HG02798 (cell line): ENCODE measurements around the gene ABCC6.

Source experiments
- ATAC-seq: cut with Tn5 transposase; IDR thresholded peaks from one replicate; pipeline ENCODE4 v1.9.1; 2021; ENCODE audit warnings: mild to moderate bottlenecking; ENCODE audit not compliant: unreplicated experiment, poor library complexity

The ABCC6 gene

DNA sequence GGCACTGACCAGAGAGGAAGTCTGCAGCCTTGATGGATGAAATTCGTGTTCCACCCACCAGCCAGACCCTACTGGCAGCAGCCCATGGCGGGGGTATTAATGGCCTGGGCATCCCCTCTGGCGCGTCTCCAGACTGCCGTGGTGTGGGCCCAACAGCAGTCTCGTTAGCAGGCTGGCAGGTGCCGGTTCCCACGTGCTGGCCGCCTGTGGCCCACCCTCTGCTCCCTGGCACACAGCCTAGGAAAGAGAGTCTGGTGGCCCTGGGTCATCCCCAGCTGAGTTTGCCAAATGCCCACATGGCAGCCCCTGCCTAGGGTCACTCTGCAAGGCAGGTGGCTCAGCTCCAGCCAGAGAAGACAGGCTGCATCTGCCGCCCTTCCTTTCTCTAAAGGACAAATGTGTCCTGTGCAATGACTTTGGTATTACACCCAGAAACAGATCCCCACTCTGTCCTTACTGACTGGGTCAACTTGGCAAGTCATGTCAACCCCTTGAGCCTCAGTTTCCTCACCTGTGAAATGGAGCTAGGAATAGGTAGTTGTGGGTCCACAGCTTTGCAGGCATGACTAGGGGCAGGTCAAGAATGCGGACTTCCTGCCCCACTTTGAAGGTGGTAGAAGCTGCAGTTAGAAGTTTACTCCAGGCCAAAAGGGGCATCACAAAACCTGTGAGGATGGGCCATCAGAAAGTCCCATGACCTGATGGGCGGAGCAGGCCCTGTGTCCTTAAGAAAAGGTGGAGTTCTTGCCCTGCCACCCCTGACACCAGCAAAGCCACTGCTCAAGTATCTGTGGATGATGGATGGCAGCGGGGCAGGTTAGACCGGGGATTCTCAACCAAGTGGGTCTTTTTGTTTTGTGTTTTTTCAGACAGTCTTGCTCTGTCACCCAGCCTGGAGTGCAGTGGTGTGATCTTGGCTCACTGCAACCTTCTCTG, 76.6 kb downstream of the ABCC6 start:
- ATAC-seq, result no peak

DNA sequence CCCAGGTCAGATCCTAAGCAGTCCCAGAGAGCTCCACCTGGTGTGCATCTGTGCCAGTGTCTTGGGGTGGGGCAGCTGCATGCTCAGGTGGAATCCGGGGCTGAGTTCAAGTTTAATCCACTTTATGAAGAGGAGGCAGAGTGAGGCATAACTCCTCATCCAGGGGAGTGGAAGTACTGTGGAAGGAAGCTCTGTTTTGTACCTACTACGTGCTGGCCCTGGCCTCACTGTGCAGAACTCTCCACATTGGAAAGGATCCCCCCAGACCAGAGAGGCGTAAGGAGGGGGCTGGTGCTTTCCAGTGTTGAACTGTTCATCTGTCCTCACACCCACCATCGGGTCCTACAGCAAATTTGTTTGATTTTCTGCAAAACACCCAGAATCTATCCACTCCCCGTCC, 78.0 kb downstream of the ABCC6 start:
- no peak for ATAC-seq

DNA sequence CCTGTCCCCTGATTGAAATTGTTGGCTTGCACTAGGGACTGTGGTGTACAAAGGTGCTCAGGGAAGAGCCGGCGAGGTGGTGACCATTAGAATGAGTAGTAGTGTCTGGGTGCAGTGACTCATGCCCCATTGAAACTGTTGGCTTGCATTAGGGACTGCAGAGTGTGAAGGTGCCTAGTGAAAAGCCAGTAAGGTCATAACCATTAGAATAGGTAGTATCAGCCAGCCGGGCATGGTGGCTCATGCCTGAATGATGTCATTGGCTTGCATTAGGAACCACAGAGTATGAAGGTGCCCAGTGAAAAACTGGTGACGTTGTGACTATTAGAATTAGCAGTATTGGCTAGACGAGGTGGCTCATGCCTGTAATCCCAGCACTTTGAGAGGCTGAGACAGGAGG, 78.9 kb downstream of the ABCC6 start:
- ATAC-seq, result no peak

DNA sequence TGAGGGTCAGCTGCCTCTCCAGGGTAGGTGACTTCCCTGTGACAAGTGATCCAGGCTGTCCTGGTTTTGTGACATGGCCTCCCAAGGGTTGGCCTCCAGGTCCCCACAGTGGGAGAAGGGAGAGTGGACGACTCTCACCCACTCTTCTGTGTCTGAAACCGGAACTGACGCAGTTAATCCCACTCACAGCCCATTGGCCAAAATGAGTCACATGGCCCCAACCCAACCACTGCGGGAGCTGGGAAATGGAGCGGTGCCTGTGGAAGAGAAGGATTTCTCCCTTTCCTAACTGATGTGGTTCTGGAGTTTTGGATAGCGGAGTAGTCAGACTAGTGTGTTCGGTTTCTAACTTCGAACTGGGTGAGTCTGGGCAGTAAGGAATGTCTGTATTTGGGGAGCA, 79.4 kb downstream of the ABCC6 start:
- no peak for ATAC-seq

DNA sequence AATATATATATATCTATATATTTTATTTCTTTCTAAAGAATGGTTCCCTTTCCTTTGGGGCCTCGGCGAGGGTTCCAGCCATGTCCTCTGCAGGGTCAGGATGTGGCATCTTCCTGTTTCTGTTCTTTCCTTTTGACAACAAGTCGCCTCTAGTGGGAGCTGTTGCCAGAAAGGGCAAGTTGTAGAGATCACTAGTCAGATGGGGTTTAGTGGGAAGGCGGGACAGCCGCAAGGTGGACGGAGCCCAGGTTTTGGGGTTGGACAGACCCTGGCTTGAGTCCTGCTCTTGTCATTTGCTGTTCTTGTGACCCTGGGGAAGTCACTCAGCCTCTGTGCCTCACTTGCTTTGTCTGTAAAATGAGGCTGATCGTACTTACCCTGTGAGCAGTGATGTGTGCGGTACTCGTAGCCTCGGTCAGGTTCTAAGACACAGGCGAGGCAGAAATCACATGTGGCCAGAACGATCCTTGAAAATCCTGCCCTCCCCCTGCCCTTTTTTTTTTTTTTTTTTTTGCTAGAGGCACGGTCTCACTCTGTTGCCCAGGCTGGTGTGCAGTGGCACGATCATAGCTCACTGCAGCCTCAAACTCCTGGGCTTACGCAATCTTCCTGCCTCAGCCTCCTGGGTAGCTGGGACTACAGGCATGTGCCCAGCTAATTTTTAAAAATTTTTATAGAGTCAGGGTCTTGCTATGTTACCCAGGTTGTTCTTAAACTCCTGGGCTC, 80.1 kb downstream of the ABCC6 start:
- ATAC-seq, result no peak

DNA sequence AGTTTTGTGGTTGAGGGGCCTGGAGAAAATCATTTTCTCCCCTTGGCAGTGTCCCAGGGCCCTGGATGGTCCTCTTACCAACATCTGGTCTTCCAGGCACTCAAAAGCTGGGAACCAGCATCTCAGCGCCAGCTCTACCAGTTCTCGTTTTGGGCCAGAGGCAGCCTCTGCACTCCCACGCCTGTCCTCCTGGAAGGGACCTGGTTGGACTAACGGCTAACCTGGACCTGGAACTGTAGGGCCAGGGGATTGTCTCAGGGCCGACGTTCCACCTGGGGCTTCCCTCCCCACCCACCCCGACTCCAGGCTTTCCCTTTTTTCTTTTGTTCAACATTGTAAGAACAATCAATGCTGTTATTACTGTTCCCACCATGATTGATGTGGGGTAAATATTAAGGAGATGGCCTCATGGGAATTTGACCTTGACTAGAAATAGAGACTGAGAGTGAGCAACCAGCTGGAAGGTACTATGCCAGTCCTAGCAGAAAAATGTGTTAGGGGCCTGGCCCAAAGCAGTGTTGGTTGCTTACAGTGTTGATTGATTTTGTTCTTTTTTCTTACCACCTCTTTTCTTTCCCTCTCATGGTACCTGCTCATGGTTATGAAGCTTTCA, 81.4 kb downstream of the ABCC6 start:
- ATAC-seq, result no peak

DNA sequence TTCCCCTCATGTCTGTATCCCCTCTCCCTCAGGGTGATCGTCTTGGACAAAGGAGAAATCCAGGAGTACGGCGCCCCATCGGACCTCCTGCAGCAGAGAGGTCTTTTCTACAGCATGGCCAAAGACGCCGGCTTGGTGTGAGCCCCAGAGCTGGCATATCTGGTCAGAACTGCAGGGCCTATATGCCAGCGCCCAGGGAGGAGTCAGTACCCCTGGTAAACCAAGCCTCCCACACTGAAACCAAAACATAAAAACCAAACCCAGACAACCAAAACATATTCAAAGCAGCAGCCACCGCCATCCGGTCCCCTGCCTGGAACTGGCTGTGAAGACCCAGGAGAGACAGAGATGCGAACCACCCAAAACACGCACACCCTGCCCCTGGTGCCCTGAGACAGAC, 82.2 kb downstream of the ABCC6 start:
- no peak for ATAC-seq

DNA sequence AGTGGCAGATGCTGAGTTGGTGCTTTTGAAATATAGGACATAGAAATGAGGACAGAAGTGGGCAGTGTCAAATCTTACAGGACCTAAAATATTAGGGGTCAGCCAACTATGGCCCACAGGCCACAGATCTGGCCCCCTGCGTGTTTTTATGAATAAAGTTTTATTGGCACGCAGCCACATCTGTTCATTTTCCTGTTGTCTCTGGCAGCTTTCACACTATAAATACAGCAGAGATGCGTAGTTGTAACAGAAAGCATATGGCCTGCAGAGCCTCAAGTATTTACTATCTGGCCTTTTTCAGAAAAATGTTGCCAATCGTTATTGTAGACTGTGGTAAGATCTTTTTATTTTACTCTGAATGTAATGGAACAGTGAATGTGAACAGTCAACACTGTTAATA, 82.8 kb downstream of the ABCC6 start:
- no peak for ATAC-seq

DNA sequence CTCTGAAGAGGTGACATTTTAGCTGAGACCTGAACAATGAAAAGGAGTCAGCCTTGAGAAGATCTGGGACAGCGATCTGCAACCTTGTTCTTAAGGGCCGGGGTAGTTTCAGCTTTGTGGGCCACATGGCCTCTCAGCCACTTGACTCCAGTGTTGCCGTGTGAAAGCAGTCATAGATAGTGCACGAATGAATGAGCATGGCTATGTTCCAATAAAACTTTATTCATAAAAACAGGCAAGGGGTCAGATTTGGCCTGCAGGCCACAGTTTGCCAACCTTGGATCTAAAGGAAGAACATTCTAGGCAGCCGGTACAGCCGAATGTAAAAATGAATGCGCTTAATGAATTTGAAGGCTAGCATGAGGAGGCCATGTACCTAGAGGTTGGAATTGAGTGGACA, 83.5 kb downstream of the ABCC6 start:
- ATAC-seq, result no peak

DNA sequence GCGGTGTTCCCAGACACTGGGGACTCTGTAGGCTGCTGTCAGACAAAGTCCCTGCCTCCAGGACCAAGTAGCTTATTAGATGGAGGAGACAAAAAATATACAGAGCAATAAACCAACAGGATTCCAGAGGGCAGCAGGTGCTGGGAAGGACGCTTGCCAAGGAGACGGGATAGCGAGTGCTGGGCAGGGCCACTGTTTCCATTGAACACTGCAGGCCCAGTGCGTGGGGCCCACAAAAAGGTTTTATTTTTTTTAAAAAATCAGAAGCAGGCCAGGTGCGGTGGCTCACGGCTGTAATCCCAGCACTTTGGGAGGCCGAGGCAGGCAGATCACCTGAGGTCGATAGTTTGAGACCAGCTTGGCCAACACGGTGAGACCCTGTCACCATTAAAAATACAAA, 84.2 kb downstream of the ABCC6 start:
- ATAC-seq, result no peak

DNA sequence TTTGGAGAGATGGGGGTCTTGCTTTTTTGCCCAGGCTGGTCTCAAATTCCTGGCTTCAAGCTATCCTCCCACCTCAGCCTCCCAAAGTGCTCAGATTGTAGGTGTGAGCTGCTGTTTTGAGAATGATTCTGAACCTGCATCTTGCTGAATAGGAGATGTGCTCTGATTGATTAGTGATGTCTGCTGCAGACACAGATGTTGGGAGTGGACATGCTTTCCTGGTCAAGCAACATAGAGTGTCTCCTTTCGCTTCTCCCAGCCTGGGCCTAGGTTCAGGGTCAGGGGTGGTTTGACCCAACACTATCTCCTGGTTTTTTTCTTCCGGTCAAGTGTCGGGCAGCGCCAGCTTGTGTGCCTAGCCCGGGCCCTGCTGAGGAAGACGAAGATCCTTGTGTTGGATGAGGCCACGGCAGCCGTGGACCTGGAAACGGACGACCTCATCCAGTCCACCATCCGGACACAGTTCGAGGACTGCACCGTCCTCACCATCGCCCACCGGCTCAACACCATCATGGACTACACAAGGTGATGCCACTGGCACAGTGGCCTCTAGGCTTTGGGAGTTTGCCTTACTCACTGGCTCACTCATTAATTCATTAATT, 85.2 kb downstream of the ABCC6 start:
- no peak for ATAC-seq

DNA sequence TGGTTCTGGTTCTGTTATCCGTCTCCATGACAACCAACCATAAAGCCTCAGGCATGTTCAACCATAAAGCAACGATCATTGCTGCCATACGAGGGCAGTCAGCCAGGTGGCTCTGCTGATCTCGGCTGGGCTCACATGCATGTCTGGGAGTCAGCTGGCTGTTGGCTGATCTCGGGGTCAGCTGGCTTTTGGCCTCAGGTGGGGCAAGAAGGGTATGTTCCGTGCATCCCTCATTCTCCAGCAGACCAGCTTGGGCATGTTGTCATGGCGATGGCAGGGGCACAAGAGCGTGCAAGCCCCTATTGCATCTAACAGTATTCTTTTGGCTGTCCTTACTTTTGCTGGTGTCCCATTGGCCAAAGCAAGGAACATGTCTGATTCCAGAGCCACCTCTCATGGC, 86.2 kb downstream of the ABCC6 start:
- ATAC-seq, result no peak

DNA sequence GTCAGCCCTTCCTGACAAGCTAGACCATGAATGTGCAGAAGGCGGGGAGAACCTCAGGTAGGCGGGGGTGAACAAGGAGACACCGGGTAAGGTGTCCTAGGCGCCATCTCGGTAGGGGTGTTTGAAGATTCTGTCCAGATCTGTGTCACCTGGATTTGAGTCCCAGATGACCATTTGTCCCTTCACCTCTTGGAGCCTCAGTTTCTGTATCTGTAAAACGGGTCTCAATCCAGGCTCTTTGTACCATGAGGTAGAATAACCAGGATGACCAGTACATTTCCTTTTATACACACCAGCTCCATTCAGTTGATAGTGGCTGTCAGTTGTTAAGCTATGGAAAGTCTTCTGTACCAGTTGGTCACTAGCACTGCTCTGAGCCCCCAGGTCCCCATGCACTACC, 86.7 kb downstream of the ABCC6 start:
- no peak for ATAC-seq

DNA sequence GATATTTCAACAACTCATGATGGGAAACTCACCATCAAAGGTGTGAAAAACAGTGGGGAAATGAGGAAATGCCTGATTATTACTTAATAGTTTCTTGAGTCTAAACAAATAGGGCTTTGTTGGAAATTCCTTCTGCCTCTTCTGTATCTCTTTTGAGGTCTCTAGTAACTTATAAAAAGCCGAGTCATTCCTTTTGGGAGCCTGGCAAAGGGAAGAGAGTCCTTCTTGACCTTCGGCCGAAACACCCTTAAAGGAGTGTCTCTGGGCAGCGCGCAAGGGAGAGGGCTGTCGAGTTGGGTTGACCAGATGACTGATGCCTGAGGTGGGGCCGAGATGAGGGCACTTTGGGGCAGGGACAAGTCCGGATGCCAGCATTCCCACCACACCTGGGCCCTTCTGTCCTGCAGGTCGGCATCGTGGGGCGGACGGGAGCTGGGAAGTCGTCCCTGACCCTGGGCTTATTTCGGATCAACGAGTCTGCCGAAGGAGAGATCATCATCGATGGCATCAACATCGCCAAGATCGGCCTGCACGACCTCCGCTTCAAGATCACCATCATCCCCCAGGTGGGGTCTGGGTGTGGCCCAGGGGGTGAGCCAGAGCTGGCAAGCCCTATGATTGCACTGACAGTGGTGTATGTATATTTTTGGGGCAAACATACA, 89.2 kb downstream of the ABCC6 start:
- ATAC-seq, result no peak

DNA sequence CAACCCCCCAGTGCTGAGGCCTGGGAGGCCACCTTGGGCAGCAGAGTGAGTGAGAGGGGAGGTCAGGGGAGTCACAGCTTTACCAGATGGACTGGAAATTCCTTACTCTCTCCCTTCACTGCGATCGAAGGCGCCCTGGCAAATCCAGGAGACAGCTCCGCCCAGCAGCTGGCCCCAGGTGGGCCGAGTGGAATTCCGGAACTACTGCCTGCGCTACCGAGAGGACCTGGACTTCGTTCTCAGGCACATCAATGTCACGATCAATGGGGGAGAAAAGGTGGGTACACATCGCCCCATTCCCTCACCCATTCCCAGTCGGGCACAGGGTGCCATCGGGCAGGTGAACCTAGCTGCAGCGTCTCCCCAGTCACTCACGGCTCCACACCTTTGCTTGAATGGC, 91.6 kb downstream of the ABCC6 start:
- ATAC-seq, result no peak

DNA sequence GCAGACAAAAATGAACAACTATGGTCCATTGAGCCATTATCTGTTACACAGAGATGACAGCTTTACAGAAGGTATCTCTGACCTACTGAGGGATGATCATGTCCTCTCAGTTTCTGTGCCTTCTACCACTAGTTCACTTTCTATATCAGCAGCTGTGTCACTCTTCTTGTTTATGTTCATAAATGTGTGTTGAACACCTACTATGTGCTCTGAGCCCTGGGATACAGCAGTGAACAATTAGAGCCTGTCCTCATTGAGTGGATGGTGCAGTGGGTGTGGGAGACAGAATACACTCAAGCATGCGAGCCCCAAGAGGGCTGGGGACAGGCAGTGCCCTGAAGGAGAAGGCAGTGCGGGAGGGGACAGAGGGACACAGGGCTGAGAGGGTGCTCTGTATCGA, 92.1 kb downstream of the ABCC6 start:
- ATAC-seq, result no peak

DNA sequence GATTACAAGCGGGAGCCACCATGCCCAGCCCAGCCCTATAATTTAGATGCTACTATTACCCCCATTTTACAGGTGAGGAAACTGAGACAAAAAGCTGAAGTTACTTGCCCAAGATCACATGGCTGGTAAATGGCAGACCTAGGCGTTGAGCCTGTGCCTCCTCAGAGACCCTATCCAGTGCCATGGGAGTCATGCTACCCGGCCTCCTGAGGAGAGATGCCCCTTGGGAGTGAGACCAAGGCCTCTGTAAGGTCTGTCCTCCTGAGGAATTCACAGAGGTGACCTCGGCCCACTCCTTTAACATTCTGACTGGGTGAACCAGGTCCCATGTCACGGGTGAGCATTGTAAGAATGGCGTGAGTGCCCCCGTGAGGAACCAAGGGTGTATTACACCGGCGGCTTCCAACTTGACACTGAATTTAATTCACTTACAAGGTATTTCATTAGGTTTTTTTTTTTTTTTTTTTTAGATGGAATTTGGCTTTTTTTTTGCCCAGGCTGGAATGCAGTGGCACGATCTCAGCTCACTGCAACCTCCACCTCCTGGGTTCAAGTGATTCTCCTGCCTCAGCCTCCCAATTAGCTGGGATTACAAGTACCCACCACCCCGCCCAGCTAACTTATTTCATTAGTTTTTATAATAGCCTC, 95.7 kb downstream of the ABCC6 start:
- no peak for ATAC-seq

DNA sequence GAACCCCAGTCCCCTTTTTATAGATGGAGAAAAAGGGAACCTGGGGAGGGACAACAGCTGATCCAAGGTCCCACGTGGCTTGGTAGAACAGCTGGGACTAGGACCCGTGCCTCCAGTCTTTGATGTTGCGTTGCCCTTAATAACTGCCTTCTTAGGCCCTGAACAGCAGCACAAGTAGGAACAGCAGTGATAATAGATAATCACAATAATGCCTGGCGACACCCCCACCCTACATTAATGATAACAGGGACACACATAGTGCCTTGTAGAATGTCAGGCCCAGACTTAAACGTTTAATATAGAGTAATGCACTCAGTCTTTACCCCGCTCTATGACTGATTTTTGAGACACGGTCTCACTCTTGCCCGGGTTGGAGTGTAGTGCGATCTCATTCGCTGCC, 96.4 kb downstream of the ABCC6 start:
- no peak for ATAC-seq

DNA sequence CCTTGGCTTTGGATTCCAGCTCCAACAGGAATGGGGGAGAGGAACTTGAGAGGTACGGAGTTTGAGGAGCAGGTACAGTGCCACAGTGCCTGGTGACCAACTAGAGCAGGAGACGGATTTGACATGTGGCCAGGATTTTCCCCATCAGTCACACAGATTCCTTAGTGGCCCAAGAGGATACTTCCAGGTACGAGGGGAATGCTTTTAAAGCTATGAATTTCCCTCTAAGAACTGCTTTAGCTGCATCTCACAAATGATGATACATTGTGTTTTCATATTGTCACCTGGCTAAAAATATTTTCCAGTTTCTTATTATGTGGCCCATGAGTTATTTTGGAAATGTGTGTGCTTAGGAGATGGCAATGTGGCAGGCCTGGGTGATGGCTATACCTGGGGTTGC, 98.3 kb downstream of the ABCC6 start:
- ATAC-seq, result no peak

DNA sequence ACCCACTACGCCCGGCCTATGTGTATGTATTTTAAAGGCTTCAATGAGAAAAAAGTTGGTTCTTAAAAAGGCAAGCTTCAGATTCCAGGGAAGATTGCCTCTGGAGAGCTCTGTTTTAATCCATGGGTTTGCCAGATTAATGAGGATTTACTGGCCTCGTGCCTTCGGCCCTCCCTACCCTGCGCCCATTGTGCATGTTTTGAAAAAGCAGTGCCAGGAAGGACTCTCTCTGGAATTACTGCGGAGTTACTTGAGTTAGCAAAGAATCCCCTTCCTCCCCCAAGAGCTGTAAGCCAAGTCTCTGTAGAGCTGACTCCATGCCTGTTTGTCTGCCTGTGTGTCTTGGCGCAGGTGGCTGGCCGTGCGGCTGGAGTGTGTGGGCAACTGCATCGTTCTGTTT, 98.9 kb downstream of the ABCC6 start:
- no peak for ATAC-seq
